Sigmoid colon (tissue), 7 donors: ENCODE data around the gene PCDHGA12. TPM values are rescaled to one million over a fixed set of nuclear protein-coding genes. Genes with fewer than 3 reads are reported as not detected.
"Not testable (repeated sequence)": the region's sequence is repeated elsewhere in the genome, so short reads cannot be mapped to it uniquely, and the experiment has no call there.

ENCODE experiments used
- DNase-seq: peaks from one replicate; pipeline ENCODE4 v3.0.0-alpha.2; 2019
- H3K27ac ChIP-seq, 4 donors: fragments of 200-600 bp; sonication (generic); one replicate each; pipeline ENCODE4 v1.5.1; 2016 to 2019; ENCODE audit warnings: mild to moderate bottlenecking in 1 of 4
- H3K27me3 ChIP-seq, 3 donors: fragments of 200-600 bp; sonication (generic); one replicate each; pipeline ENCODE4 v1.5.1; 2019; ENCODE audit warnings: mild to moderate bottlenecking in 1 of 3
- H3K36me3 ChIP-seq, 4 donors: fragments of 200-600 bp; sonication (generic); one replicate each; pipeline ENCODE4 v1.5.1; 2016 to 2019
- H3K4me1 ChIP-seq, 4 donors: fragments of 200-600 bp; sonication (generic); one replicate each; pipeline ENCODE4 v1.5.1; 2017 to 2019
- H3K4me3 ChIP-seq, 4 donors: fragments of 200-600 bp; sonication (generic); one replicate each; pipeline ENCODE4 v1.5.1; 2017 to 2019; ENCODE audit warnings: mild to moderate bottlenecking in 2 of 4, moderate library complexity in 1 of 4
- H3K9me3 ChIP-seq, 4 donors: fragments of 200-600 bp in 3 of 4; sonication (generic) in 3 of 4; one replicate each; pipeline versions ENCODE4 v1.5.1 to v1.6.1; 2013 to 2019
- EP300 ChIP-seq, 4 donors: sonication (generic); formaldehyde crosslinking; IDR thresholded peaks; one replicate each; pipeline ENCODE4 v1.6.1; 2017; ENCODE audit warnings: antibody characterized with exemption in 4 of 4
- POLR2A ChIP-seq, 2 donors: fragments of 450-650 bp; IDR thresholded peaks; one replicate each; pipeline ENCODE4 v1.6.1; 2016; ENCODE audit warnings: antibody characterized with exemption in 2 of 2, mild to moderate bottlenecking in 2 of 2, moderate library complexity in 2 of 2
- POLR2AphosphoS5 ChIP-seq, 4 donors: sonication (generic); formaldehyde crosslinking; IDR thresholded peaks; one replicate each; pipeline ENCODE4 v1.6.1; 2017; ENCODE audit warnings: antibody characterized with exemption in 4 of 4
- WGBS, 2 donors: extraction: QIAGEN DNeasy Blood & Tissue Kit; methylation state at CpG; one replicate each; pipeline ENCODE4 v1.1.7; 2013; 5-methylcytosine and 5-hydroxymethylcytosine counted together
- intact Hi-C: fragments of 100-400 bp; cut with DNase I; formaldehyde crosslinking; loops from one replicate; pipeline ENCODE4 v1.15.1; 2023
- polyA plus RNA-seq, 3 donors: library from polyadenylated mRNA; stranded (reverse); fragments of 200-250 nt; gene quantifications; one replicate each; pipeline ENCODE4 v1.2.3, GENCODE V29; 2013
- total RNA-seq, 4 donors: library from RNA; depleted of rRNA; stranded (reverse); fragments of >200 nt; gene quantifications; one replicate each; pipeline ENCODE4 v1.1.0, GENCODE V29; 2016
- TF ChIP-seq, protein P1 (sequence below), 4 experiments: fragments of 450-650 bp in 3 of 4; fragments of 200-600 bp in 1 of 4; IDR thresholded peaks; one replicate each; pipeline ENCODE4 v1.5.1; 2016 to 2019; ENCODE audit warnings: antibody characterized with exemption in 4 of 4, mild to moderate bottlenecking in 3 of 4, moderate library complexity in 2 of 4
- donor health status: healthy with polysubstance abuse.
- donor health status: Bipolar disorder and iron deficiency.
- donor health status: healthy.

The PCDHGA12 gene
- total and polyA plus RNA-seq, 7 donors = 0.80 to 14.1 (median 8.7) TPM; not detected in 2

DNA sequence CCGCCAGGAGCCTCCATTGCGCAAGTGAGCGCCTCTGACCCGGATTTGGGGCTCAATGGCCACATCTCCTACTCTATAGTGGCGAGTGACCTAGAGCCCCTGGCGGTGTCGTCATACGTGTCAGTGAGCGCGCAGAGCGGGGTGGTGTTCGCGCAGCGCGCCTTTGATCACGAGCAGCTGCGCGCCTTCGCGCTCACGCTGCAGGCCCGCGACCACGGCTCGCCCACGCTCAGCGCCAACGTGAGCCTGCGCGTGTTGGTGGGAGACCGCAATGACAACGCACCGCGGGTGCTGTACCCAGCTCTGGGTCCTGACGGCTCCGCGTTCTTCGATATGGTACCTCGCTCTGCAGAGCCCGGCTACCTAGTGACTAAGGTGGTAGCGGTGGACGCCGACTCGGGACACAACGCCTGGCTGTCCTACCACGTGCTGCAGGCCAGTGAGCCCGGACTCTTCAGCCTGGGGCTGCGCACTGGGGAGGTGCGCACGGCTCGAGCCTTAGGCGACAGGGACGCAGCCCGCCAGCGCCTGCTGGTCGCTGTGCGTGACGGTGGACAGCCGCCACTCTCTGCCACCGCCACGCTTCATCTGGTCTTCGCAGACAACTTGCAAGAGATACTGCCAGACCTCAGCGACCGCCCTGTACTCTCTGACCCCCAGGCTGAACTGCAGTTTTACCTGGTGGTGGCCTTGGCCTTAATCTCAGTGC is 20.6 kb upstream of the PCDHGA12 start:
- TF ChIP-seq POLR2AphosphoS5 (IDR thresholded peaks at IDR 0.05) = no peak
- TF ChIP-seq, protein P1, sequence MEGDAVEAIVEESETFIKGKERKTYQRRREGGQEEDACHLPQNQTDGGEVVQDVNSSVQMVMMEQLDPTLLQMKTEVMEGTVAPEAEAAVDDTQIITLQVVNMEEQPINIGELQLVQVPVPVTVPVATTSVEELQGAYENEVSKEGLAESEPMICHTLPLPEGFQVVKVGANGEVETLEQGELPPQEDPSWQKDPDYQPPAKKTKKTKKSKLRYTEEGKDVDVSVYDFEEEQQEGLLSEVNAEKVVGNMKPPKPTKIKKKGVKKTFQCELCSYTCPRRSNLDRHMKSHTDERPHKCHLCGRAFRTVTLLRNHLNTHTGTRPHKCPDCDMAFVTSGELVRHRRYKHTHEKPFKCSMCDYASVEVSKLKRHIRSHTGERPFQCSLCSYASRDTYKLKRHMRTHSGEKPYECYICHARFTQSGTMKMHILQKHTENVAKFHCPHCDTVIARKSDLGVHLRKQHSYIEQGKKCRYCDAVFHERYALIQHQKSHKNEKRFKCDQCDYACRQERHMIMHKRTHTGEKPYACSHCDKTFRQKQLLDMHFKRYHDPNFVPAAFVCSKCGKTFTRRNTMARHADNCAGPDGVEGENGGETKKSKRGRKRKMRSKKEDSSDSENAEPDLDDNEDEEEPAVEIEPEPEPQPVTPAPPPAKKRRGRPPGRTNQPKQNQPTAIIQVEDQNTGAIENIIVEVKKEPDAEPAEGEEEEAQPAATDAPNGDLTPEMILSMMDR (IDR thresholded peaks at IDR 0.05) = no peak
- no peak for TF ChIP-seq EP300 (IDR thresholded peaks at IDR 0.05)
- no peak for TF ChIP-seq POLR2A (IDR thresholded peaks at IDR 0.05)
- H3K9me3 ChIP-seq = peaks cover 37 to 91% (median 83%) of the 10 kb centered on the region in 4 donors
- no peak overlapping the region for H3K27ac ChIP-seq
- no peaks in the 10 kb centered on the region for H3K27me3 ChIP-seq
- peaks cover 0 to 11% (median 0%) of the 10 kb centered on the region in 4 donors for H3K36me3 ChIP-seq
- intact Hi-C loops = loop anchor here (5.0 kb wide), 1 partner anchor 118 kb away; no protein-coding TSS in a partner anchor
- no peaks in the 10 kb centered on the region for H3K4me1 ChIP-seq
- DNase-seq = peak; percentile 46
- 30 to 67% methylated on average over 64 of the region's 64 CpGs for WGBS, 2 donors
- H3K4me3 ChIP-seq = no peak overlapping the region

DNA sequence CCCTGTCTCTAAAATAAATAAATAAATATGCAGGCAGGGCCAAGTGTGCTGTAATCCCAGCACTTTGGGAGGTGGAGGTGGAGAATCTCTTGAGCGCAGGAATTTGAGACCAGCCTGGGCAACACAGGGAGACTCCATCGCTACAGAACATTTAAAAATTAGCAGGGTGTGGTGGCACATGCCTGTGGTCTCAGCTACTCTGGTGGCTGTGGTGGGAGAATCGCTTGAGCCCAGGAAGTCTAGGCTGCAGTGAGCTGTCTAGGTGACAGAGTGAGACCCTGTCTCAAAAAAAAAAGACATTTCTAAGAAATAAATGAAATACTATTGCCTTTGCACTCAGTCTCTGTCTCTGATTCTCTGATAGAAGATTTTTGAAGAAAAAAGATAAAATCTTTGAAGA is 18.7 kb upstream of the PCDHGA12 start:
- peaks cover 0 to 11% (median 0%) of the 10 kb centered on the region in 4 donors for H3K36me3 ChIP-seq
- intact Hi-C loops = no loop called here
- H3K27me3 ChIP-seq = no peaks in the 10 kb centered on the region
- WGBS, 2 donors = 68 to 77% methylated on average over 3 of the region's 3 CpGs
- no peak overlapping the region for H3K4me3 ChIP-seq
- H3K27ac ChIP-seq = no peak overlapping the region
- peaks cover 40 to 92% (median 78%) of the 10 kb centered on the region in 4 donors for H3K9me3 ChIP-seq
- DNase-seq = no peak
- no peaks in the 10 kb centered on the region for H3K4me1 ChIP-seq
- TF ChIP-seq POLR2A (IDR thresholded peaks at IDR 0.05) = no peak
- TF ChIP-seq, protein P1 (IDR thresholded peaks at IDR 0.05) = no peak
- no peak for TF ChIP-seq EP300 (IDR thresholded peaks at IDR 0.05)
- TF ChIP-seq POLR2AphosphoS5 (IDR thresholded peaks at IDR 0.05) = no peak

DNA sequence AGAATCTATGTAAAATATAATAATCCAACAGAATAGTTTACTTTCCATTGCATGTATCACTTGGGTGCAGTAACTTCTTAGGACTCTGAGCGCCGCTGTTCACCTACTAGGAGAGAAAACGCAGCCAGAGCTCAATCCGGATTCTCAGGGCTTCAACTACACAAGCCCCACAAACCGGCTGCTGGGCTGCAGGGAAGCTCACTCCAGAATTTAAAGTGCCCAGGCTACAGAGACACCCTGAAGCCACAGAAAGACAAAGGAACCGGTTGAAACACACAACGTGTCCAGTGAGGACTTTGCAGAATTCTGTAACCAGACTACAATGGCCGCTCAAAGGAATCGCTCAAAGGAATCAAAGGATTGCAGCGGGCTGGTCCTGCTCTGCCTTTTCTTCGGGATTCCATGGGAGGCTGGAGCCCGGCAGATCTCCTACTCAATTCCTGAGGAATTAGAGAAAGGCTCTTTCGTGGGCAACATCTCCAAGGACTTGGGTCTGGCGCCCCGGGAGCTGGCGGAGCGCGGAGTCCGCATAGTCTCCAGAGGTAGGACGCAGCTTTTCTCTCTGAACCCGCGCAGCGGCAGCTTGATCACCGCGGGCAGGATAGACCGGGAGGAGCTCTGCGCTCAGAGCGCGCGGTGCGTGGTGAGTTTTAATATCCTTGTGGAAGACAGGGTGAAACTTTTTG is 17.3 kb upstream of the PCDHGA12 start, which contains the start of gene PCDHGA10:
Gene PCDHGA10 (plus strand): TSS at position 134 of the 686 bp plus-strand sequence. CDS start 189 bp downstream, at position 323.
- Histone ChIP-seq H3K9me3 (peaks cover 40 to 88% (median 71%) of the 10 kb centered on the region in 4 donors), H3K27me3 (no peaks in the 10 kb centered on the region), H3K4me1 (no peaks in the 10 kb centered on the region), H3K36me3 (peaks cover 0 to 11% (median 0%) of the 10 kb centered on the region in 4 donors), H3K4me3 (peak within 1 kb of the TSS in 3 of 4 donors; percentile 8 to 23 (median 19)), H3K27ac (peak within 1 kb of the TSS in 1 of 4 donors; percentile 3)
- 13 to 35% methylated on average over 31 of the region's 31 CpGs for WGBS, 2 donors
- no peak for DNase-seq
- intact Hi-C loops = no loop called here
- no peak for TF ChIP-seq EP300 (IDR thresholded peaks at IDR 0.05)
- no peak for TF ChIP-seq POLR2AphosphoS5 (IDR thresholded peaks at IDR 0.05)
- TF ChIP-seq, protein P1 (IDR thresholded peaks at IDR 0.05) = peak in 1 of 4 experiments; percentile 13

DNA sequence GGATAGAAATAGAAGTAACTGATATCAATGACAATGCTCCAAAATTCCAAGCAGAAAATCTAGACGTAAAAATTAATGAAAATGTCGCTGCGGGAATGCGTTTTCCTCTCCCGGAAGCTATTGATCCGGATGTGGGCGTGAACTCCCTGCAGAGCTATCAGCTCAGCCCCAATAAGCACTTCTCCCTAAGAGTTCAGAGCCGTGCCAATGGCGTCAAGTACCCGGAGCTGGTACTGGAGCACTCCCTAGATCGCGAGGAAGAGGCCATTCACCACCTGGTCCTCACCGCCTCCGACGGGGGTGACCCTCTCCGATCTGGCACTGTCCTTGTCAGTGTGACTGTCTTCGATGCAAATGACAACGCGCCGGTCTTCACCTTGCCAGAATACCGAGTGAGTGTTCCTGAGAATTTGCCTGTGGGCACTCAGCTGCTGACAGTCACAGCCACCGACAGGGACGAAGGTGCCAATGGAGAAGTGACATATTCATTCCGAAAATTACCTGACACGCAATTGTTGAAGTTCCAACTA is 16.7 kb upstream of the PCDHGA12 start:
- TF ChIP-seq EP300 (IDR thresholded peaks at IDR 0.05) = no peak
- TF ChIP-seq, protein P1 (IDR thresholded peaks at IDR 0.05) = no peak
- TF ChIP-seq POLR2AphosphoS5 (IDR thresholded peaks at IDR 0.05) = no peak
- no peak for TF ChIP-seq POLR2A (IDR thresholded peaks at IDR 0.05)
- Histone ChIP-seq H3K27ac (no peak overlapping the region), H3K4me1 (peaks cover 0 to 4% (median 0%) of the 10 kb centered on the region in 4 donors), H3K27me3 (no peaks in the 10 kb centered on the region), H3K4me3 (peak overlapping the region in 3 of 4 donors; percentile 8 to 23 (median 19)), H3K9me3 (peaks cover 42 to 88% (median 72%) of the 10 kb centered on the region in 4 donors), H3K36me3 (peaks cover 0 to 11% (median 0%) of the 10 kb centered on the region in 4 donors)
- intact Hi-C loops = no loop called here
- DNase-seq = peak; percentile 48
- WGBS, 2 donors = 16 to 38% methylated on average over 25 of the region's 25 CpGs

DNA sequence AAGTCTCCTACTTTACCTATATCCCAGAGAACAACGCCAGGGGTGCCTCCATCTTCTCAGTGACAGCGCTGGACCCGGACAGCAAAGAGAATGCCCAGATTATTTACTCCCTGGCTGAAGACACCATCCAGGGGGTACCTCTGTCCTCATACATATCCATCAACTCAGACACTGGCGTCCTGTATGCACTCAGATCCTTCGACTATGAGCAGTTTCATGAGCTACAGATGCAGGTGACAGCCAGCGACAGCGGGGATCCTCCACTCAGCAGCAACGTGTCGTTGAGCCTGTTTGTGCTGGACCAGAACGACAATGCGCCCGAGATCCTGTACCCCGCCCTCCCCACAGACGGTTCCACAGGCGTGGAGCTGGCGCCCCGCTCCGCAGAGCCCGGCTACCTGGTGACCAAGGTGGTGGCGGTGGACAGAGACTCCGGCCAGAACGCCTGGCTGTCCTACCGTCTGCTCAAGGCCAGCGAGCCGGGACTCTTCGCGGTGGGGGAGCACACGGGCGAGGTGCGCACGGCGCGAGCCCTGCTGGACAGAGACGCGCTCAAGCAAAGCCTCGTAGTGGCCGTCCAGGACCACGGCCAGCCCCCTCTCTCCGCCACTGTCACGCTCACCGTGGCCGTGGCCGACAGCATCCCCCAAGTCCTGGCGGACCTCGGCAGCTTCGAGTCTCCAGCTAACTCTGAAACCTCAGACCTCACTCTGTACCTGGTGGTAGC is 15.6 kb upstream of the PCDHGA12 start:
- not testable (repeated sequence) for DNase-seq, H3K27ac ChIP-seq, H3K27me3 ChIP-seq, H3K4me1 ChIP-seq, H3K4me3 ChIP-seq
- intact Hi-C loops = loop anchor here (5.0 kb wide), 2 partner anchors 63 to 143 kb away; partner anchors contain the start of gene PCDHGC3
- 36 to 66% methylated on average over 46 of the region's 46 CpGs for WGBS, 2 donors
- H3K9me3 ChIP-seq = peaks cover 42 to 88% (median 71%) of the 10 kb centered on the region in 4 donors
- peaks cover 0 to 11% (median 0%) of the 10 kb centered on the region in 4 donors for H3K36me3 ChIP-seq

DNA sequence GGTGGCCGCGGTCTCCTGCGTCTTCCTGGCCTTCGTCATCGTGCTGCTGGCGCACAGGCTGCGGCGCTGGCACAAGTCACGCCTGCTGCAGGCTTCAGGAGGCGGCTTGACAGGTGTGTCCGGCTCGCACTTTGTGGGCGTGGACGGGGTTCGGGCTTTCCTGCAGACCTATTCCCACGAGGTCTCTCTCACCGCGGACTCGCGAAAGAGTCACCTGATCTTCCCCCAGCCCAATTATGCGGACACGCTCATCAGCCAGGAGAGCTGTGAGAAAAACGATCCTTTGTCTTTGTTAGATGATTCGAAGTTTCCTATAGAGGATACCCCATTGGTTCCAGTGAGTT is 15.1 kb upstream of the PCDHGA12 start:
- not testable (repeated sequence) for DNase-seq, H3K27me3 ChIP-seq, H3K4me3 ChIP-seq, H3K4me1 ChIP-seq, H3K27ac ChIP-seq
- peaks cover 0 to 11% (median 0%) of the 10 kb centered on the region in 4 donors for H3K36me3 ChIP-seq
- WGBS, 2 donors = 28 to 64% methylated on average over 24 of the region's 24 CpGs
- peaks cover 42 to 88% (median 71%) of the 10 kb centered on the region in 4 donors for H3K9me3 ChIP-seq
- intact Hi-C loops = loop anchor here (5.0 kb wide), 2 partner anchors 62 to 142 kb away; partner anchors contain the start of gene PCDHGC3
